Suprapubic skin (tissue), 3 donors: ENCODE data around the gene MAP2.

Experiments used
- CTCF ChIP-seq, 2 donors: fragments of 200-600 bp in 1 of 2; fragments of 450-650 bp in 1 of 2; sonication (generic) in 1 of 2; IDR thresholded peaks; one replicate each; pipeline ENCODE4 v1.5.1; 2016 to 2019; ENCODE audit warnings: antibody characterized with exemption in 2 of 2, mild to moderate bottlenecking in 1 of 2, moderate library complexity in 1 of 2
- EP300 ChIP-seq: sonication (generic); formaldehyde crosslinking; IDR thresholded peaks from one replicate; pipeline ENCODE4 v1.6.1; 2017; ENCODE audit warnings: antibody characterized with exemption
- POLR2A ChIP-seq, 2 donors: fragments of 450-650 bp; IDR thresholded peaks; one replicate each; pipeline ENCODE4 v1.6.1; 2017; ENCODE audit warnings: antibody characterized with exemption in 2 of 2, mild to moderate bottlenecking in 2 of 2, moderate library complexity in 2 of 2

GRCh38 chr2:209413311-209414014 is 10.4 kb upstream of the MAP2 start:
- TF ChIP-seq EP300 (no peak), CTCF (IDR thresholded peaks at IDR 0.05) (no peak), POLR2A (IDR thresholded peaks at IDR 0.05) (no peak)
